GM12801 (cell line): ENCODE data around the gene CD99.

Experiments used
- CTCF ChIP-seq: IDR thresholded peaks from one replicate; pipeline ENCODE4 v1.5.1; 2011; ENCODE audit warnings: control low read depth; ENCODE audit not compliant: insufficient read length; ENCODE audit errors: extremely low read depth

Gene CD99

GRCh38 chrX:2697306-2697705 lies 6.2 kb downstream of the CD99 start:
- TF ChIP-seq CTCF: no peak

- TF ChIP-seq CTCF: no peak
Measured at GRCh38 chrX:2697741-2698299, 6.7 kb downstream of the CD99 start.

- no peak for TF ChIP-seq CTCF
Measured at GRCh38 chrX:2698604-2699003, 7.5 kb downstream of the CD99 start.

- no peak for TF ChIP-seq CTCF
Measured at GRCh38 chrX:2699959-2700358, 8.9 kb downstream of the CD99 start.

GRCh38 chrX:2700405-2701320 lies 9.6 kb downstream of the CD99 start:
- no peak for TF ChIP-seq CTCF

GRCh38 chrX:2701600-2701999 lies 10.5 kb downstream of the CD99 start:
- no peak for TF ChIP-seq CTCF

- no peak for TF ChIP-seq CTCF
Measured at GRCh38 chrX:2703991-2704369, 12.9 kb downstream of the CD99 start.
